VCaP (cell line): ENCODE measurements around the gene GRHPR.
A peak's percentile ranks its signal among the peaks of the same experiment; 100 is the strongest.

Source experiments
- H3K27ac ChIP-seq: fragments of 450-650 bp; 2 replicates; pipeline ENCODE4 v1.5.1; 2017
- TF ChIP-seq, protein P1 (sequence below): fragments of 450-650 bp; conservative IDR thresholded peaks from 2 replicates; pipeline ENCODE4 v1.5.1; 2017; ENCODE audit warnings: mild to moderate bottlenecking, moderate library complexity

The GRHPR gene

DNA sequence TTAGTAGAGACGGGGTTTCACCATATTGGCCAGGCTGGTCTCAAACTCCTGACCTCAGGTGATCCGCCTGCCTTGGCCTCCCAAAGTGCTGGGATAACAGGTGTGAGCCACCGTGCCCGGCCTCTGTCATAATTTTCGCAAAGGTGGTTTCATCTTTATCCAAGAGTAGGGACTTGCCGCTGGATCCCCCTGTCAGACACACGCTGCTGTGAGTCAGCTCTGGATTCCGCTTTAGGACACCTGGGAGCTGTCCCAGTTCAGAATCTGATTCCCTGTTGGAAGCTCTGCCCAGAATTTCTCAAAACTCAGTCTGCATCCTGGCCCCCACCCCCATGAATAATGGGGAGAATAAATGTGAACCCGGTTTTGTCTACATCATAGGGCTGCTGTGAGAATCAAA lies 17.9 kb upstream of the GRHPR start:
- TF ChIP-seq, protein P1, sequence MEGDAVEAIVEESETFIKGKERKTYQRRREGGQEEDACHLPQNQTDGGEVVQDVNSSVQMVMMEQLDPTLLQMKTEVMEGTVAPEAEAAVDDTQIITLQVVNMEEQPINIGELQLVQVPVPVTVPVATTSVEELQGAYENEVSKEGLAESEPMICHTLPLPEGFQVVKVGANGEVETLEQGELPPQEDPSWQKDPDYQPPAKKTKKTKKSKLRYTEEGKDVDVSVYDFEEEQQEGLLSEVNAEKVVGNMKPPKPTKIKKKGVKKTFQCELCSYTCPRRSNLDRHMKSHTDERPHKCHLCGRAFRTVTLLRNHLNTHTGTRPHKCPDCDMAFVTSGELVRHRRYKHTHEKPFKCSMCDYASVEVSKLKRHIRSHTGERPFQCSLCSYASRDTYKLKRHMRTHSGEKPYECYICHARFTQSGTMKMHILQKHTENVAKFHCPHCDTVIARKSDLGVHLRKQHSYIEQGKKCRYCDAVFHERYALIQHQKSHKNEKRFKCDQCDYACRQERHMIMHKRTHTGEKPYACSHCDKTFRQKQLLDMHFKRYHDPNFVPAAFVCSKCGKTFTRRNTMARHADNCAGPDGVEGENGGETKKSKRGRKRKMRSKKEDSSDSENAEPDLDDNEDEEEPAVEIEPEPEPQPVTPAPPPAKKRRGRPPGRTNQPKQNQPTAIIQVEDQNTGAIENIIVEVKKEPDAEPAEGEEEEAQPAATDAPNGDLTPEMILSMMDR = no peak
- H3K27ac ChIP-seq = peak overlapping the region; percentile 36

DNA sequence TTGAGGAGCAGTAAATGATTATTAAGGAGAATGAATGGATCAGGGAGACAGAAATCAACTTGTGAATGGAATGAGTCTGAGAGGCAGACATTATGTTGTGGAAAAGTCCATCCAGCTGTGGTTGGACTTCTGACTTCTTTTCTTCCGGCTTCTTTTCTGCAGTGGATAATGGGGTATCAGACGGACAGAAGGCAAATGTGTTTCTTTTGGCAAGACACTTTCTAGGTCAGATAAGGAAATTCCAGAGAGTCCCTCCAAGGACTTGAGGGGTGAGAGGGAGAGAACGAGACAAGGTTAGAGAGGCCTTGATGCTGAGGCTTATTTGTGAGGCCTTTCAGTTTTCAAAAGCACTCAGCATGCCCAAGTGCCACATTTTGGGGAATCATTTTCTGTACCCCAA lies 17.1 kb upstream of the GRHPR start:
- TF ChIP-seq, protein P1 = no peak
- H3K27ac ChIP-seq = no peak overlapping the region

DNA sequence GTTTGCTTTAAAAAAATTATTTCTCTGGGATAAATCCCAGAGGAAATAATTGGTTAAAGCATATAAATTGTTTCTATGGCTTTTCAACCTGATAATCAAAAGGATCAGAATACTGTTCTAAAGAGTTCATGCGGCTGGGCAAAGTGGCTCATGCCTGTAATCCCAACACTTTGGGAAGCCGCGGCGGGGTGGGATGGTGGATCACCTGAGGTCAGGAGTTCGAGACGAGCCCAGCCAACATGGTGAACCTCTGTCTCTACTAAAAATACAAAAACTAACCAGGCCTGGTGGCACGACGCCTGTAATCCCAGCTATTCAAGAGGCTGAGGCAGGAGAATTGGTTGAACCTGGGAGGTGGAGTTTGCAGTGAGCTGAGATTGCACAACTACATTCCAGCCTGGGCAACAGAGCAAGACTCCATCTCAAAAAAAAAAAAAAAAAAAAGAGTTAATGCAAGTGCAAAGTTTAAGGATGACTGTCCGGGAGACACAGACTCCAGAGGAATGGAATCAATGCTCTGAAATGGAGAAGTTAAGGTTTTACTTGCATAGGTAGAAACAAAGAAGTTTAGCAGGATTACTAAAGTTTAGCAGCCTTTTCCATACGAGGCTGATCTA lies 16.6 kb upstream of the GRHPR start:
- H3K27ac ChIP-seq = peak overlapping the region; percentile 22; the same call in 1 of the 2 replicates
- TF ChIP-seq, protein P1 = no peak

DNA sequence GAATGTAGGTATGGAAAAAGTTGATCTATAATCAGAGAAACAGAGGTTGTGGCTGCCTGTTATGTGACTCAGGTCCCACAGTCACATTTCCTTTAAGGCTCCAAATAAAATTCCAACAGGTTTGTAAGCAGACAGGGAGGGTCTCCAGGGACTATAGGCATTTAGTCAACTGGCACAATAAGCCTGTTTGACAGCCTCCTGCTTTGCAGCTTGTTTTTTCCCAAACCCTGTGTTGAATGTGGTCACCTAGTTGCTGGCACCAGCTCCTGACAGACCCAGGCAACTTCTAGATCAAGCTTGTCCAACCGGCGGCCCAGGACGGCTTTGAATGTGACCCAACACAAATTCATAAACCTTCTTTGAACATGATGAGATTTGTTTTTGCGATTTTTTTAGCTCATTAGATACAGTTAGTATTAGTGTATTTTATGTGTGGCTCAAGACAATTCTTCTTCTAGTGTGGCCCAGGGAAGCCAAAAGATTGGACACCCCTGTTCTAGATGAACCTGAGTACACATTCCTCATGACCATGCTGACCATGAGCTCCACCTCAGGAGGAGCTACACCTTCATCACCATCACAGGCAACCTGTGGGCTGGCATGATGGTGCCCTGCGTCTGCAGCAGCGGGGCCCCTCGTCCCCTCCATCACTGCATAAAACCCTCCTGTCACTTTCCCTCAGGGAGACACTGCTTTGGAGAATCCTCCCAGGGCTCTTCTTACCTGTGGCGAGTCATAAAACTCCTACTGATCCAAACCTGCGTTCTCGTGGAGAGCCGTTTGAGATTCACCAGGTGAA lies 15.7 kb upstream of the GRHPR start:
- peak overlapping the region; percentile 22 for H3K27ac ChIP-seq
- TF ChIP-seq, protein P1 = no peak

DNA sequence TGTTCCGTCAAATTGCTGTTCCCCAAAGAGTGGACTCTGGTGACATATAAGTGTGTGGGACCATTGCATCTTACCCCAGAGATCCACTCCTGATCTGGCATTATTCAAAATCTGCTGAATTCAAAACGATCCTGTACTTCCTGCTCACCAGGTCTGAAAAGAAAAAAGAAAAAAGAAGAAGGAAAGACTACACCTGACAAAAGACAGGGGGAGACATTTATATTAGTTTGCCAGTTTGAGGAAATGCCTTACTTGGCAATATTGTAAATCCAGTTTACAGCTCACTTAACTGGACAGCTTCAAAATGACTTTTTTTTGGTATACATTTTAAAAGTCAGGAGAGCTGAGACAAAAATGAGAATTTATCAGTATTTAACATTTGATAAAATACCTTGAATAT lies 15.0 kb upstream of the GRHPR start:
- H3K27ac ChIP-seq = peak overlapping the region; percentile 22; the same call in 1 of the 2 replicates
- TF ChIP-seq, protein P1 = 0 out of 2 replicates have a peak, but pooled peaks have one; percentile 14

DNA sequence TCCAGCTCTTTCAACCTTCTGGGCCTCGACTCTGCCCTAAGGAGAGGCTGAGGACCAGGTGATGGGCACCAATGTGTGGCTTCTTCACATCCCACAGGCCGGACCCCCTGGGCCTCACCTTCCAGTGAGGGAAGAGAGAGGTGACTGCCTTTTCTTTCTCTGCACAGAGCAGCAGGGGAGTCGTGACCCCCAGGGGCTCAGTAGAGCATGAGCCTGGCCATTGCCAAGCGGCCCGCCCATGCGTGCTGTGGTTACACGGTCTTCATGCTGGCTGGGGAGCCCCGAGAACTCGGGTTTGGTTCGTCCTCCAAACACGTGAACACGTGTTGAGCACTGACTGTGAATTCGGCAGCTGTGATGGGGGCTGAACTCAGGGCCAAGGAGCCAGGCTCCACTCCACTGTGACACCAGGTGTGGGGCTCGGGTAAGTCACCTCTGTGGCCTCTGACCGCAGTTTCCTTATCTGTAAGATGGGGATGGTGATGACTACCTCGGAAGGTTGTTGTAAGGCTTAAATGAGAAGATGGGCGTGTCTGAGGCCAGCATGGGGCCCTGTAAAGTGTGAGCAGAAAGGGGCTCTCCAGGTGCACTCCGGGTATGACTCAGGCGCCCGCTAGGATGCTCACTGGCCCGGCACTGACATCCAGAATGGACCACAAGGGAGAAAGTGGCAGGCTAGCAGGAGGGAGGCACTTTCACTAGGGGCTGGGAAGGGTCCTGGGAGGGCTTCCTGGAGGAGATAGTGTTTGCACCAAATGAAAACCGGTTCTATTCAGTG lies 13.4 kb upstream of the GRHPR start:
- TF ChIP-seq, protein P1 = no peak
- H3K27ac ChIP-seq = no peak overlapping the region

DNA sequence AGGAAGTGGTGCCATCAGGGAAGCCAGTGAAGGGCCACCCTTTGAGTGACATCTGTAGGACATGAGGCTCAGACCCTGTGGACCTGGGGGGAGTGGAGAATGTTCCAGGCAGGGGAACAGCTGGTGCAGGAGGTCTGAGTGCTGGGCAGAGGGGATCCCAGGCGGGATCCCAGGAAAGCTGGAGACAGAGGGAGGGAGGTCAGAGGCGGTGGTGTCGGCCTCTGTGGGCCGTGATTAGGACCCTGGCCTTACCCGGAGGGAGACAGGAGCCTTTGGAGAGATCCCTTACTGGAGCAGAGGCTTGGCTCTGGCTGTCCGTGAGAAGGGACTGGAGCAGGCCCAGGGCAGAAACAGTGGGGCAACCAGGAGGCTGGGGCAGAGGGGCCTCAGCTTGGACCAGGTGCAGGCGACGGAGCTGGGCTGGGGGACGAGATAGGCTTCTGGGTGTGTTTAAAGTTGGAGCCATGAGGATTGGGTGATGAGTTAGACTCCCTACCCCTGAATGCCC lies 12.1 kb upstream of the GRHPR start:
- H3K27ac ChIP-seq = no peak overlapping the region
- TF ChIP-seq, protein P1 = no peak
